NOMO-1 (cell line): ENCODE data around the gene PERP.
"Not testable (repeated sequence)": the region's sequence is repeated elsewhere in the genome, so short reads cannot be mapped to it uniquely, and the experiment has no call there.

Source experiments
- DNase-seq, 2 experiments: peaks; one replicate each; lab custom pipeline; 2025; ENCODE audit not compliant: unreplicated experiment in 2 of 2; lab: John Stamatoyannopoulos, UW

Gene PERP

GRCh38 chr6:138105880-138106664 is 1.1 kb downstream of the PERP start:
- no peak for DNase-seq

GRCh38 chr6:138105446-138105845 is 1.8 kb downstream of the PERP start:
- DNase-seq = no peak

GRCh38 chr6:138104618-138105213 is 2.5 kb downstream of the PERP start:
- no peak for DNase-seq

- no peak for DNase-seq
Observed at GRCh38 chr6:138103871-138104270, 3.3 kb downstream of the PERP start.

GRCh38 chr6:138101946-138102731 is 5.1 kb downstream of the PERP start:
- no peak for DNase-seq

GRCh38 chr6:138099832-138100231 is 7.4 kb downstream of the PERP start:
- DNase-seq = no peak

GRCh38 chr6:138098306-138098705 is 8.9 kb downstream of the PERP start:
- DNase-seq = no peak

GRCh38 chr6:138094260-138094659 is 13.0 kb downstream of the PERP start:
- DNase-seq = no peak

GRCh38 chr6:138093632-138094031 is 13.6 kb downstream of the PERP start:
- DNase-seq = no peak

- DNase-seq = no peak
Observed at GRCh38 chr6:138092686-138093085, 14.5 kb downstream of the PERP start.

GRCh38 chr6:138089325-138089724 is 17.9 kb downstream of the PERP start:
- DNase-seq = no peak

- no peak for DNase-seq
Observed at GRCh38 chr6:138088326-138088762, 18.9 kb downstream of the PERP start.

GRCh38 chr6:138087593-138088325 is 19.5 kb downstream of the PERP start:
- no peak for DNase-seq

GRCh38 chr6:138086573-138087196 is 20.5 kb downstream of the PERP start:
- DNase-seq = no peak

GRCh38 chr6:138085839-138086222 is 21.4 kb downstream of the PERP start:
- DNase-seq = no peak

GRCh38 chr6:138084904-138085838 is 22.0 kb downstream of the PERP start:
- DNase-seq = no peak

- no peak for DNase-seq
Observed at GRCh38 chr6:138082232-138082631, 25.0 kb downstream of the PERP start.

- not testable (repeated sequence) for DNase-seq
Observed at GRCh38 chr6:138079556-138079955, 27.7 kb downstream of the PERP start.

- DNase-seq = no peak
Observed at GRCh38 chr6:138078491-138078890, 28.7 kb downstream of the PERP start.
